ENCODE data around the gene FOXL1.

The FOXL1 gene

GRCh38 chr16:86608301-86608747 is 30.0 kb downstream of the FOXL1 start:
- no peak overlapping the region for H3K9ac ChIP-seq (ENCODE audit: low read length)
- H3K4me3 ChIP-seq (ENCODE audit: low read depth, low read length, poor library complexity, severe bottlenecking), result no peak overlapping the region
- H3K9me2 ChIP-seq (ENCODE audit: low read depth, low read length), result no peaks in the 10 kb centered on the region
- no peaks in the 10 kb centered on the region for H3K79me2 ChIP-seq (ENCODE audit: insufficient read depth, low read length)
- no peak overlapping the region for H3K27ac ChIP-seq (ENCODE audit: low read depth, low read length, poor library complexity, severe bottlenecking)
- H3K27me3 ChIP-seq (ENCODE audit: insufficient read depth, low read length), result no peaks in the 10 kb centered on the region
- peaks cover 9% of the 10 kb centered on the region; the same call in 1 of the 2 replicates for H3K36me3 ChIP-seq (ENCODE audit: insufficient read depth, low read length)
- no peaks in the 10 kb centered on the region for H3F3A ChIP-seq (ENCODE audit: insufficient read depth, low read length)
- H4K20me1 ChIP-seq (ENCODE audit: insufficient read depth, low read length), result no peaks in the 10 kb centered on the region
- no peak for TF ChIP-seq EZH2 (IDR thresholded peaks at IDR 0.05; ENCODE audit: borderline replicate concordance, low read length)
- no peak for TF ChIP-seq CTCF (IDR thresholded peaks at IDR 0.05; ENCODE audit: low read length)
- peaks cover 10% of the 10 kb centered on the region for H3K4me1 ChIP-seq (ENCODE audit: insufficient read depth, low read length, severe bottlenecking)
- H2AFZ ChIP-seq (ENCODE audit: low read length), result no peak overlapping the region
- H3K9me3 ChIP-seq (ENCODE audit: low read length), result no peaks in the 10 kb centered on the region
- H3K4me2 ChIP-seq (ENCODE audit: low read length), result no peak overlapping the region

- no peaks in the 10 kb centered on the region for H3K9me3 ChIP-seq (ENCODE audit: low read length)
- peaks cover 6% of the 10 kb centered on the region; the same call in 1 of the 2 replicates for H3K36me3 ChIP-seq (ENCODE audit: insufficient read depth, low read length)
- peaks cover 10% of the 10 kb centered on the region for H3K4me1 ChIP-seq (ENCODE audit: insufficient read depth, low read length, severe bottlenecking)
- no peak for TF ChIP-seq EZH2 (IDR thresholded peaks at IDR 0.05; ENCODE audit: borderline replicate concordance, low read length)
- TF ChIP-seq CTCF (IDR thresholded peaks at IDR 0.05; ENCODE audit: low read length), result no peak
- no peaks in the 10 kb centered on the region for H3K9me2 ChIP-seq (ENCODE audit: low read depth, low read length)
- no peaks in the 10 kb centered on the region for H3F3A ChIP-seq (ENCODE audit: insufficient read depth, low read length)
- H4K20me1 ChIP-seq (ENCODE audit: insufficient read depth, low read length), result no peaks in the 10 kb centered on the region
- H3K79me2 ChIP-seq (ENCODE audit: insufficient read depth, low read length), result no peaks in the 10 kb centered on the region
- no peak overlapping the region for H3K4me2 ChIP-seq (ENCODE audit: low read length)
- no peaks in the 10 kb centered on the region for H3K27me3 ChIP-seq (ENCODE audit: insufficient read depth, low read length)
- H2AFZ ChIP-seq (ENCODE audit: low read length), result no peak overlapping the region
- H3K4me3 ChIP-seq (ENCODE audit: low read depth, low read length, poor library complexity, severe bottlenecking), result no peak overlapping the region
- H3K27ac ChIP-seq (ENCODE audit: low read depth, low read length, poor library complexity, severe bottlenecking), result no peak overlapping the region
- H3K9ac ChIP-seq (ENCODE audit: low read length), result no peak overlapping the region
Measured at GRCh38 chr16:86609115-86609514, 30.8 kb downstream of the FOXL1 start.

GRCh38 chr16:86609661-86610060 is 31.3 kb downstream of the FOXL1 start:
- H3K36me3 ChIP-seq (ENCODE audit: insufficient read depth, low read length), result 0 out of 2 replicates have a peak, but pooled peaks cover 2% of the 10 kb centered on the region
- H3K4me3 ChIP-seq (ENCODE audit: low read depth, low read length, poor library complexity, severe bottlenecking), result no peak overlapping the region
- H3K4me1 ChIP-seq (ENCODE audit: insufficient read depth, low read length, severe bottlenecking), result peaks cover 10% of the 10 kb centered on the region
- H3K27ac ChIP-seq (ENCODE audit: low read depth, low read length, poor library complexity, severe bottlenecking), result no peak overlapping the region
- no peaks in the 10 kb centered on the region for H3K9me2 ChIP-seq (ENCODE audit: low read depth, low read length)
- no peak overlapping the region for H2AFZ ChIP-seq (ENCODE audit: low read length)
- H3K9me3 ChIP-seq (ENCODE audit: low read length), result no peaks in the 10 kb centered on the region
- H3K4me2 ChIP-seq (ENCODE audit: low read length), result no peak overlapping the region
- H3K79me2 ChIP-seq (ENCODE audit: insufficient read depth, low read length), result no peaks in the 10 kb centered on the region
- TF ChIP-seq CTCF (IDR thresholded peaks at IDR 0.05; ENCODE audit: low read length) (no peak), EZH2 (IDR thresholded peaks at IDR 0.05; ENCODE audit: borderline replicate concordance, low read length) (no peak)
- no peaks in the 10 kb centered on the region for H3F3A ChIP-seq (ENCODE audit: insufficient read depth, low read length)
- H3K9ac ChIP-seq (ENCODE audit: low read length), result no peak overlapping the region
- no peaks in the 10 kb centered on the region for H3K27me3 ChIP-seq (ENCODE audit: insufficient read depth, low read length)
- H4K20me1 ChIP-seq (ENCODE audit: insufficient read depth, low read length), result no peaks in the 10 kb centered on the region
